NCI-H146 treated with DMSO at 0.1 percent for 48 hours (cell line): Measurements from ENCODE around the gene ELAC2.

ENCODE experiments used
- DNase-seq: peaks from one replicate; lab custom pipeline; 2025; ENCODE audit not compliant: unreplicated experiment; lab: John Stamatoyannopoulos, UW

The ELAC2 gene

DNA sequence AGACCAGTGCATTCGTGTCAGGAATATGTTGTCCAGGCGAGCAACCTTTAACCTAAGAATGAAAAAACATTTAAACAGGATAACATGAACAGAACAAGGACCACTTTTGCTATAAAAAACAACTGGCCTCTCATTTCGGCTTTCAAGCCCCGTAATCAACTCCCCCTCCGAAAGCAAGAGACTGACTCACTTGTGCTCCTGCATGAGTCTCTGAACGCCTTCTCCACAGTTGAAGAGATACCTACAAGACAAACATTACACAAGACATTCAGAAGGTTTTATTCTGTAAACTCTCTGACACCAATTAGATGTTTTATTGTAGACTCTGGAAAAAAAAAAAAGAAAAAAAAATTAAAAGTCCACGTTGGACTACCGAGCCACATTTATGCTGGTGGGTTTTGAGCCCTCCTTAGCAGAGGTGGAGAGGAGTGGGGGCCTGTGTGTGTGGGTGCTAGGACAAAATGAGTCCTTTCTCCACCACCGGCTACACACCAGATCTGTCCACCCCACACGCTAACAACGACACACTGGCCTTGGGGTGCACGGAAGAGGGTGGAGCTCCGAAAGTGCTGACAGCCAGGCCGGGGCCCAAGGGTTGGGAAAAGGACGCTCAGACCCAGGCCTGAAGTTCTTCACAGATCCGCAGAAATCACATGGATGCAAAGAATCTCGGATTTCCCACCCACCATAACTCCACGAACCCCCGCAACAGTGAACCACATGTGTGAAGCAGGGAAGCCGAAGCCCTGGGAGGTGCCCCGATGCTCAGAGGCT is 759 bp downstream of the ELAC2 start:
- no peak for DNase-seq

DNA sequence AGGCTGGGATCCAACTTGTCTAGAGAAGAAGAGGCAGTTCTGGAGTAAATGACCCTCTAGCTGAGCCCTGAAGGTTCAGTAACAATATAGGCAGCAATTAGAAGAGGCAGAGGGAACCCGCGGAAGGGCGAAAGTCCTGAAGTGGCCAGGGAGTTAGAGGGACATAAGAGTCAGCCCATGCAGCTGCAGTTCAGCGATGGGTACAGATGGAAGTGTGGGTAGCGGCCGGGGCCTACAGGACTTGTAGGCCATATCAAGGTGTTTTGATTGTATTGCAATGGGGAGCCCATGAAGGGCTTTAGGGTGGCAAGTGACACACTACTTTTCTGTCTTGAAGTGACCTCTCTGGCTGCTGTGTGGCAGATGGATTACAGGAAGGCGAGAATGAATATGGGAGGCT is 3.0 kb downstream of the ELAC2 start:
- DNase-seq, result no peak

DNA sequence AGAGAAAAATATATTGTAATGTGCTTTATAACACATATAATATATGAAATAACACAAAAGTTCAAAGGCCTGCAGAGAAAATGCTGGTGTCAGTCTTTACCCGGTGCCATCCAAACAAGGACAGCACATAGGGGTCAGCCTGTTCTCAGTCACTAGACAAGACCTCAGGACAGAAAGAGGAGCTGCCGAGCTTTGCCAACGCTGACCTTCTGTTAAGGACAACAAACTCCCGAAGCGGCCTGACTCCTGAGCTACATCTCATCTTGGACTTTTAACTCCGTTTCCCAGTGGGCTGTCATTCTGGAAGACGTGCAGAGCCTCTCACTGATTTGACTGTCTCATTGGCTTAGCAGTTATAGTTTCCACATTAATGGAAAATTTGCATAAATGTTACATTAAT is 6.9 kb downstream of the ELAC2 start:
- no peak for DNase-seq

DNA sequence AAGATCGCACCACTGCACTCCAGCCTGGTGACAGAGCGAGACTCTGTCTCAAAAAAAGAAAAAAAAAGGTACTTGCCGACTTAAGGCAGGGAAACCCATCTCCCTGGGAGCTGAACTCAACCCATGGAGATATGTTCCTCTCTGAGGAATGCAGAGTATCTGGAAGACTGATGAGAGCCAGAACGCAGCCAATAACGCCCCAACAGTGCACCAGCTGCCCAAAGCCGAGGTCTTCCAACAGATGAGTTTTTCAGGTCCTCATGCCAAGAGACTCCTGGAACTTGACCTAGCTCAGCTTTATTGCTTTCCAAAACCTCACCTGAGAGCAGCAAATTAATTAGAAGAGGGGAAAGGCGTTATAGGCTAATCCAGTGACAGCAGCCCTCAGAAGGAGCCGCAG is 9.4 kb downstream of the ELAC2 start:
- DNase-seq, result no peak

- DNase-seq, result no peak
Measured at GRCh38 chr17:13005530-13005929, 12.3 kb downstream of the ELAC2 start.

GRCh38 chr17:13004336-13004735 is 13.5 kb downstream of the ELAC2 start:
- DNase-seq, result no peak

DNA sequence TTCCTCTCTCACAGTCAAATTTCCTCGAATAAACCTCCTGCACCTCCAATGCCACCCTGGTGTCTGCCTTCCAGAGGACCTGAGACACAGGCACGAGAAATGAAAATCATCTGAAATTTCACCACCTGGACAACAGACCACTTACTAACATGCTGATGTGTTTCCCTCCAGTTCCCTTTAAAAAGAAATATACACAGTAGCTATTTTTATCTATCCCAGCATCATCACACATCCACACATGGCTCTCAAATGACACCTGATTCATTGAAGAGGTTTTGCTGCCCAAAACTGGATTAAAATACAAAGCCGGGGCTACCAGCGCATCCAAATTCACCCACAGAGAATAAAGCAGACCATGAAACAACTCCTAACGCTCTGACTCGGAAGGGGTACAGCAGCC is 13.9 kb downstream of the ELAC2 start:
- DNase-seq, result no peak

DNA sequence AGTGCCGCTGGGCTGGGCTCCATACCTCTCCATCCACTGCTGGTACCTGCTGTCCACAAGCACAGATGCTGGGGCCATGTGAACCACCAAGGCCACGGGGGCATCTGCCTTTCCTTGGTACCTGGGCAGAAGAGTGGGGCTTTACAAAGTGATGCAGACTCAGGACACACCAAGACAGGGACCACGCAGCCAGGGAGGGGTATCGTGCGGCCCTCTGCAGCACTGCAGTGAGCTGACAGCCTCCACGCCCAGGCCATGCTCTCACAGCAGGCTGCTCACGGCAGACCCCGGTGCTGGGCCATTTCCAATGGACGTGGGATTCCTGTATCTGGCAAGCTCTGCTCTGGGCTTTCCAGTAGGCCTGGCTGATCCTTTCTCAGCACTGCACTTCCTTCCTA is 14.4 kb downstream of the ELAC2 start:
- DNase-seq, result no peak

DNA sequence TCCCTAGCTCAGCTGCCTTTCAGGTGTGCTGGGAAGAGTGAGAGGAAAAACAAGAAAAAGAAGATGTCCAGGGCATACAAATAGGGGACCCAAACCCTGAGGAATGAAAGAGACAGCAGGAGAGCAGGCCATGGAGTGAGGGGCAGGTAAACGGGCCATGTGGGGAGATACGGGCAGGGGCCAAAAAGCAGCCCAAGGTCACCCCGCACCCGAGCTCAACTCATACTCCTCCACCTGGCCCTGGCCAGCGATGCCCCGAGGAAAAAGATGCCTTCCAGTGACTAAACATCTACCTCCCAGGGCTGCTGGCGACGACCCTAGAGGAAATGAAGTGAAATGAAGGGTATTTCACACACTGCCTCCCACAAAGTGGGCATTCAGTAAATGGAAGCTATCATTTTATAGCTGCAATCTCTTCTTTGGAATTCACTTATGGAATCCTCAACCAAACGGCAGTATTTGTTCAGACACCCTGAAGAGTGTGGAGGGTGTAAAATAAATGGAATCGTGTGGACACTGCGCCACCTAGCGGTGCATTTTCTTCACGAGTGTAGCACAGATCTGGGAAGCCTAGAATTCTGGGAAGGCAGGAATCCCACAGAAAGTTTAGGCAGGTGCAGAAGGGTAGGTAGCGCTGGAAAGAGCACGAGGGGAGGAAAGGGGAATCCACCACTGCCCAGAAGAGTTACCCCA is 14.9 kb downstream of the ELAC2 start:
- peak; percentile 50 for DNase-seq

DNA sequence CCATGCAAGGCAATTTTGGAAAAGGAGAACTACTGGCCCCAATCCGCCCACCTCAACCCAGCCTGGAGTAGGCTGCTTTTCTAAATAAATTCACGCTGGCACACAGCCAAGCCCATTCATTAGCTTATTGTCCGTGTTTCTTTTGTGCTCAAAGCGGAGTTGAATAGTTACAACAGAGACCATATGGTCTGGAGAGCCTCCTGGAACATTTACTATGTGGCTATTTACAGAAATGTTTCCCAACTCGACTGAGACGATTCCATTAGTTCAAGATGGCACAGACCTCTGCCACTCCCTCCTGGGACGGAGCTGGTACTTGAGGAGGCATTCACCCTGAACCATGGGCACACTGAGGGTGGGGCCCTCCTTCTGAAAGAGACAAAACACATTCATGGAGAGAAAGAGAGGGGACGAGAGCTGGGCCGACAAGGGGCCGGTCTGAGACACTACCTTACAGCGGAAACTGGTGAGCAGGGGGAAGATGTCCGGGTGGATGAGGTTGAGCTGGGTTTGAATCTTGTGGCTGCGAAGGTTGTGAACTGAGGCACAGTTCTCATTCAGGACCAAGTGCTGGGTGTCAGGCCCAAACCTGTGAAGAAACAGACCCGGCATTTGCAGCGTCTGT is 15.7 kb downstream of the ELAC2 start:
- DNase-seq, result no peak

- DNase-seq, result no peak
Measured at GRCh38 chr17:13000561-13000960, 17.3 kb downstream of the ELAC2 start.

DNA sequence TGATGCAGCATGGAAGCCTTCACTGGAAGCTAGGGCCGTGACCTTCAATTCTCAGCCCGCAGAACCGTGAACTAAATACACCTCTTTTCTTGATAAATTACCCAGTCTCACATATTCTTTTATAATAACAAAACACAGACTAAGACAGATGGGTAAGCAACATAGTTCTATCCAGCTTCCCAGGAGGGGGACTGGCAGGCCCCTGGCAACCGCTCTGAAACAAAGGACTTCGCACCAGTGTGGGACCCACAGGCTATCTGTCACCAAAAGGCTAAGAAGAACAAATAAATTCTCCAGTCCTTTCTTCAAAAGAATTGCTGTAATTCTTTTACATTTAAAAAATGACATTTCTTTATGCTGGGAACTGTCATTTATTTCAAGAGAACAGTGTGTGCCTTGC is 19.0 kb downstream of the ELAC2 start:
- no peak for DNase-seq

GRCh38 chr17:12998461-12998860 is 19.4 kb downstream of the ELAC2 start:
- no peak for DNase-seq

DNA sequence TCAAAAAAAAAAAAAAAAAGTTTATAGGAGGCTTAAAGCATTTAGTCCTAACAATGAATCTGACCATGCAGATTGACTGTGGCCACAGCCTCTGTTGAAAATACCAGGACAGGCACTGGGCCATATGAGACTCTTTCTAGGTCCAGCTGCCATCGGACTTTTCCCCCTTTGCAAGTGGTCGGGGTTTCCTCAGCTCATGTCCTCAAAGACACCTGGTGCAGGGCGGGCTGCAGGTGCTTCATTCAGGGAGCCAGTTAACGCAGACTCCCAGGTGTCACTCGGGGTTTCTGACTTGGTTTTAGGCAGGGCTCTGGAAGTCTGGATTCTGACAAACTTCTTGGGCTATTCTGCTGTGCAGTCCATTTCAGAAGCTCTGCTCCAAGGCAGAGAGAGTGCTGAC is 20.9 kb downstream of the ELAC2 start:
- no peak for DNase-seq

DNA sequence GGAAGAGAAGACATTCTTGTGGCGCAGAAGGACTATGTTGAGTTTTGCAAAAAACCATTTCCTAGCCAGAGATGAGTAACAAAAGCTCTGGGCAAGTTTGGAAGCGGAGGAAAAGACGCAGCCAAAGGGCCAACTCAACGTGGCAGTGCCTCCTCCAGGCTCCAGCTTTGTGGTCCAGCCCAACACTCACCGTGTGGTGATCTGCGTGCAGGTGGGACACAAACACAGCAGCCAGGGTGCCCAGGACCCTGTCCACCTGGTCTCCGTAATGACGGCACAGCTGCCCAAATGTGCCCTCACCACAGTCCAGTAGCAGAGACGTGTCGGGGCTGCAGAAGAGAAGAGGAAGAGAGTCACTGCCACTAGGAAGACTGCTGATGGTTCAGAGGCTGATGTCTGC is 21.5 kb downstream of the ELAC2 start:
- DNase-seq, result no peak

- no peak for DNase-seq
Measured at GRCh38 chr17:12995896-12996295, 21.9 kb downstream of the ELAC2 start.

- no peak for DNase-seq
Measured at GRCh38 chr17:12995106-12995895, 22.5 kb downstream of the ELAC2 start.

- no peak for DNase-seq
Measured at GRCh38 chr17:12994341-12995074, 23.3 kb downstream of the ELAC2 start.

DNA sequence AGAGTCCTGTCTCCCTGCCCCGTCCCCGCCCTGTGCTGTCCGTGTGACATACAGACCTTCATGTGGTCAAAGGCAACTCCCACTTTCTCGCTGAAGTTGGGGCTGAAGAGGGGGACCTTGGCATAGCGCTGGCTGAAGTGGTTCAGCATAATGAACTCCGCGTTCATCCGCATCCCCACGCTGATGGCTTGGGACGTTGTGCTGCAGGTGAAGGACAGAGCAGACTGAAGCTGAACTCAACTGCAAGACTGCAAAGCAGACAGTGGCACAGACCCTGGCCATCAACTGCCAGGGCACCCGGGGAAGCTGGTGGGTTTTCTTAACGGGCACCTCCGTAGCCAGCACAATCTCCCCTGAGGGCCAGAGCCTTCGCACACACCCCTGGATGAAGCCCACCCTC is 24.2 kb downstream of the ELAC2 start:
- no peak for DNase-seq

- DNase-seq, result no peak
Measured at GRCh38 chr17:12992676-12993075, 25.2 kb downstream of the ELAC2 start.

- no peak for DNase-seq
Measured at GRCh38 chr17:12990926-12991325, 26.9 kb downstream of the ELAC2 start.
